ENCODE data around the gene ALLC. TPM values are rescaled to one million over a fixed set of nuclear protein-coding genes. Genes with fewer than 3 reads are reported as not detected.

The ALLC gene
- total RNA-seq, 1 donor from 2014 or later, result 0.13 TPM

DNA sequence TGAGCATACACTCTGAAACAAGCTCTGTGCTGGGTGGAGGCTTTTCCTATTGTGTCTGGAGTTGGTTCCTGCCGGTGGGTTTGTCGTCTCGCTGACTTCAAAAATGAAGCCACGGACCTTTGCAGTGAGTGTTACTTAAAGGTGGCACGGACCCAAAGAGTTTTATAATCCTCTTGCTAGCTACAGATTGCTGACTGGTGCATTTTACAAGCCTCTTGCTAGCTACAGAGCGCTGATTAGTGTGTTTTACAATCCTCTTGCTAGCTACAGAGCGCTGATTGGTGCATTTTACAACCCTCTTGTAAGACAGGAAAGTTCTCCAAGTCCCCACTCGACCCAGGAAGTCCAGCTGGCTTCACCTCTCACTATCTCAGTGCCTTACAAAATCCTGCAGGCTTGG lies 60.7 kb downstream of the ALLC start:
- H3K4me3 ChIP-seq (ENCODE audit: low read depth, low read length), result no peak overlapping the region
- TF ChIP-seq, protein P1, sequence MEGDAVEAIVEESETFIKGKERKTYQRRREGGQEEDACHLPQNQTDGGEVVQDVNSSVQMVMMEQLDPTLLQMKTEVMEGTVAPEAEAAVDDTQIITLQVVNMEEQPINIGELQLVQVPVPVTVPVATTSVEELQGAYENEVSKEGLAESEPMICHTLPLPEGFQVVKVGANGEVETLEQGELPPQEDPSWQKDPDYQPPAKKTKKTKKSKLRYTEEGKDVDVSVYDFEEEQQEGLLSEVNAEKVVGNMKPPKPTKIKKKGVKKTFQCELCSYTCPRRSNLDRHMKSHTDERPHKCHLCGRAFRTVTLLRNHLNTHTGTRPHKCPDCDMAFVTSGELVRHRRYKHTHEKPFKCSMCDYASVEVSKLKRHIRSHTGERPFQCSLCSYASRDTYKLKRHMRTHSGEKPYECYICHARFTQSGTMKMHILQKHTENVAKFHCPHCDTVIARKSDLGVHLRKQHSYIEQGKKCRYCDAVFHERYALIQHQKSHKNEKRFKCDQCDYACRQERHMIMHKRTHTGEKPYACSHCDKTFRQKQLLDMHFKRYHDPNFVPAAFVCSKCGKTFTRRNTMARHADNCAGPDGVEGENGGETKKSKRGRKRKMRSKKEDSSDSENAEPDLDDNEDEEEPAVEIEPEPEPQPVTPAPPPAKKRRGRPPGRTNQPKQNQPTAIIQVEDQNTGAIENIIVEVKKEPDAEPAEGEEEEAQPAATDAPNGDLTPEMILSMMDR (IDR thresholded peaks at IDR 0.05; ENCODE audit: insufficient read depth, low read length, poor library complexity, severe bottlenecking), result no peak
- no peaks in the 10 kb centered on the region for H3K27me3 ChIP-seq (ENCODE audit: control insufficient read depth, insufficient read depth, low read length)
- DNase-seq (ENCODE audit: low read depth), result no peak
- no peaks in the 10 kb centered on the region for H3K36me3 ChIP-seq (ENCODE audit: control insufficient read depth, insufficient read depth, low read length)

DNA sequence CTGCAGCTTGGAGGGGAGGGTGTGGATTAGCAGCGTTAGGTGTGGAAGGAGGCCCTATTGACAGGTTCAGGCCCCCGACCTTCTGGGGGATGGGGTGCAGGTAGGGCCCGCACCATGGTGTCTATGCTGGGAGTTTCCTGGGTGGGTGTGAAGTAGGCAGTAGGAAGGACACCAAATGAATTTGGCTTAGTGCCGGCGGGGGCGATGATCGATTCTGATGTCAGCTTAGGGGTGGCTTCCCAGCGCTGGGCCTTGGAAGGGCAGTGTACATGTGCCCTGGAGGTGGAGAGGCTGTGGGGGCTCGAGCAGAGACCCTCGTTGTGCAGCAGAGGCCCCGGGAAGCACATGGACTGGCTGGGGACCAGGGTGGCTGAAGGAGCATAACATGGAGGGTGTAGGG lies 67.0 kb downstream of the ALLC start:
- Histone ChIP-seq H3K4me3 (ENCODE audit: low read depth, low read length) (no peak overlapping the region), H3K27me3 (ENCODE audit: control insufficient read depth, insufficient read depth, low read length) (no peaks in the 10 kb centered on the region), H3K36me3 (ENCODE audit: control insufficient read depth, insufficient read depth, low read length) (no peaks in the 10 kb centered on the region)
- DNase-seq (ENCODE audit: low read depth), result no peak
- TF ChIP-seq, protein P1 (IDR thresholded peaks at IDR 0.05; ENCODE audit: insufficient read depth, low read length, poor library complexity, severe bottlenecking), result no peak

DNA sequence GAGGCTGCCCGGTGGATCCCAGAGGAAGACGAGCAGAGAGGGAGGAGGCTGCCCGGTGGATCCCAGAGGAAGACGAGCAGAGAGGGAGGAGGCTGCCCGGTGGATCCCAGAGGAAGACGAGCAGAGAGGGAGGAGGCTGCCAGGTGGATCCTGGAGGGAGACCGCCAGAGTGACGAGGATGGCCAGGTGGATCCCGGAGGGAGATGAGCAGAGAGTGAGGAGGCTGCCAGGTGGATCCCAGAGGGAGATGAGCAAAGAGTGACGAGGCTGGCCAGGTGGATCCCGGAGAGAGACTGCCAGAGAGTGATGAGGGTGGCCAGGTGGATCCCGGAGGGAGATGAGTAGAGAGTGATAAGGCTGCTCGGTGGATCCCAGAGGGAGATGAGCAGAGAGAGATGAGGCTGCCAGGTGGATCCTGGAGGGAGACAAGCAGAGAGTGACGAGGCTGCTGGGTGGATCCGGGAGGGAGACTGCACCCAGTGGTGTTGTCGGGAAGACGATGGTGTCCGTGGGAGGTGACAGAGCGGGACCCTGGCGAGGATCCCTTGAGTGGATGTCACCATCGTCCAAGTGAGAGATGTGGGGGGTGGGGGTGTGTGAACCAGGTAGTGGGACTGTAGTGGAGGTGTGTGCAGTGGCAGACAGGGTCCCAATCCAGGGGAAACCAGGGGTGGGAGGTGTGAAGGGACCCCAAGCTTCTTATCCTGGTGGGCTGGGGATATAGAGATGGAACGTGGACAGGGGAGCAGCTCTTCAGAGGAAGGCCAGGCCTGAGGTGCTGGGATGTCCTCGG lies 67.7 kb downstream of the ALLC start:
- TF ChIP-seq, protein P1 (IDR thresholded peaks at IDR 0.05; ENCODE audit: insufficient read depth, low read length, poor library complexity, severe bottlenecking), result no peak
- Histone ChIP-seq H3K4me3 (ENCODE audit: low read depth, low read length) (no peak overlapping the region), H3K27me3 (ENCODE audit: control insufficient read depth, insufficient read depth, low read length) (no peaks in the 10 kb centered on the region), H3K36me3 (ENCODE audit: control insufficient read depth, insufficient read depth, low read length) (no peaks in the 10 kb centered on the region)
- no peak for DNase-seq (ENCODE audit: low read depth)

DNA sequence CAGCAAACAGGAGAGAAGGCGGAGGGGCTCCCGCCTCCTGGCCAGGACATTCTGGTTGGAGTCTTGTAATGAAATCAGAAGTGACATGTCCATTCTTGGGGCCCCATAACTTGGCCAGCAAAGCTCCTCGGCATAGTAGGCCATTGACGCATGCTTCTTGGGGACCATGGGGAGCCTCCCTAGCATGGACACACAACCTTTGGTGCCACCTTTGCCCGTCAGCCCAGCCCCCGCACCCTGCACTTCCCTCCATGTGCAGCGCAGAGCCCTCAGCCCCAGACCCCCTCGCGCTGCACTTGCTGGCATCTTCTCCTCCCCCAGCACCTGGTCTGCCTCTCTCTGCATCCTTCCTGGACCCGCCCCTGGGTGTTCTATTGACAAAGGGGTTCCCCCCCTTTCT lies 68.5 kb downstream of the ALLC start:
- Histone ChIP-seq H3K4me3 (ENCODE audit: low read depth, low read length) (no peak overlapping the region), H3K36me3 (ENCODE audit: control insufficient read depth, insufficient read depth, low read length) (no peaks in the 10 kb centered on the region), H3K27me3 (ENCODE audit: control insufficient read depth, insufficient read depth, low read length) (no peaks in the 10 kb centered on the region)
- no peak for DNase-seq (ENCODE audit: low read depth)
- TF ChIP-seq, protein P1 (IDR thresholded peaks at IDR 0.05; ENCODE audit: insufficient read depth, low read length, poor library complexity, severe bottlenecking), result no peak

DNA sequence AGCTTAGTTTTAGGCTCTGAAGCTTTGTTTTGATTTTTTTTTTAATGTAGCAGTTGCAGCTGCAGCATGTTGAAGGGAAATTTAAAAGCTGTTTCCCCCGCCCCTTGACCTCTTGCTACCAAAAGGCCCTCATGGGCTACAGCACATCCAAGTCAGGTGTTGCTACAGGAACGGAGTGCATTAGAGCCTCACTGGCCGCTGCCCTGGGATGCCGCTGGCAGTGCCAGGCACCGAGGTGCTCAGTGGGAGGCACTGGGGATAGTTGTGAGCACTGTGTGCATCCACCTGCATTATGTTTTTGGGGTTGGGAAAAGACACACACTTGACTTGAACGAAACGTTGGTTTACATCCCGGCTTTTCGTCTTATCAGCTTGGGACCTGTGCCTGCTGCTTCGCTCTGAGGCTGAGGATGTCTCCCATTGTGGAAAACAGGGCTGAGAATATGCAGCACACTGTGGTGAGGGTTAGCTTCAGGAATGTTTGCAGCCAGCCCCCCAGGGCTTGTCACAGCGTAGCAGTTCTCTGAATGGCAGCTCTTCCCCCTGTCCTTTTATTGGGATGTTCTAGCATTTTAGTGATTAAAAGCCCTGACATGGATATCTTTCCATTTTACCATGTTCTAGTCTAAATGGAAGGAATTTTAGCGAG lies 69.5 kb downstream of the ALLC start:
- TF ChIP-seq, protein P1 (IDR thresholded peaks at IDR 0.05; ENCODE audit: insufficient read depth, low read length, poor library complexity, severe bottlenecking), result no peak
- no peaks in the 10 kb centered on the region for H3K27me3 ChIP-seq (ENCODE audit: control insufficient read depth, insufficient read depth, low read length)
- no peaks in the 10 kb centered on the region for H3K36me3 ChIP-seq (ENCODE audit: control insufficient read depth, insufficient read depth, low read length)
- H3K4me3 ChIP-seq (ENCODE audit: low read depth, low read length), result no peak overlapping the region
- no peak for DNase-seq (ENCODE audit: low read depth)

All from kidney epithelial cell (primary cell).